NCI-H1048 (cell line): Measurements from ENCODE around the gene KCNMB1.

Source experiments
- DNase-seq: peaks from one replicate; lab custom pipeline; 2025; lab: John Stamatoyannopoulos, UW

The KCNMB1 gene

GRCh38 chr5:170339780-170340167 is 49.4 kb downstream of the KCNMB1 start:
- no peak for DNase-seq

DNA sequence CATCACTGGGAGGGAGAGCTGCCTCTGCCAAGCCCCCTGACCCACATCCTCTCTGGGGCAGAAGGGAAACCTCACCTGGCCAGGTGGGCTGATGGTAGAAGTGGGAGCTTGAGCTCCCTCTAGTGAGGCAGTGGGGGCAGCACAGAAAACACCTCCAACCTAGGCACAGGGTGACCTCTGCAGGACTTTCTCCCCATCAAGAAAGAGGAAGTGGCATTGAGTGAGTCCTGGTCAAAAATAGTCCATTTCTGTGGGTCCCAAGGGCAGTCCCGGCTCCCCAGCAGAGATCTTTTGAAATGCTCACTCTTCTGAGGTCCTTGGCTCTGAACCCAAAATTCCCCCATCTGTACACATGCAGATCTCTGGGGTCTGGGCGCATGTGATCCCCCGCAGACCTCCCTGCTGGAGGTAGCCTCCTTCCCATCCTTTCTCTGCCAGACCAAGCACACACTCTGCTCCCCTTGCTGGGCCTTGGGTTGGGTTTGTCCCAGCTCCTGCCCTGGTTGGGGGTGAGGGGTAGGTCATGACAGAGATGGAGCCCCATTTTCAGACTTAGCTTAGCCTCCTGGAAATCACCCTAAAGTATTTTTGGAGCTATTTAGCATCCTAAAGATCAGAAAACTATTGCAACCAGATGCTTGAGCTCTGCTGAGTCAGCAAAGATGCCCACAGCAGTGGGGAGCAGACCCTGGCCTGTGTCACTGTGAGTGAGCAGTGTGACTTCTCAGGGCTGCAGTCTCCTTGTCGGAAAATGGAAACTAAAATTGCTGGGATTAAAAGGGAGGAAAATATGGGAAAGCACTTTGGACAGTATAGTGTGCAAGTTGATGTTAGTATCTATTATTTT is 50.0 kb downstream of the KCNMB1 start:
- no peak for DNase-seq

- no peak for DNase-seq
Measured at GRCh38 chr5:170338291-170338690, 50.9 kb downstream of the KCNMB1 start.

GRCh38 chr5:170337045-170337733 is 52.0 kb downstream of the KCNMB1 start:
- DNase-seq, result no peak

DNA sequence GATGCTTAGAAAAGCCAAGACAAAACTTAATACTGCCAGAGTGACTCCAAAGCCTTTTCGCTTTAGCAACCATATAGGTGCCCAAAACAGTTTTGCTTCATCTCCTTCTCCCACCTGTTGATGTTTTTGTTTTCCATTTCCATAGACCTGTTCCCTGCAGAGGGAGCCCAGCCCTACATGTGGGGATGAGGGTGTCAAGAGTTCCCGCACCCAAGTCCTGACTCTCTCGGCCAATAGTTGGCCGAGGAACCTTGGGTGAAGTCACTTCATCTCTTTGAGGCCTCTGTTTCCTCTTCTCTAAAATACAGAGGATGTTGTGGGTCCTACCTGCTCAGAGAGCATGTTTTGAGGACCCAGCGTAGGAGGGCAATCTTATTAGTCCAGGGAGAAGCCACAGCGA is 53.1 kb downstream of the KCNMB1 start:
- DNase-seq, result no peak

GRCh38 chr5:170334626-170335025 is 54.5 kb downstream of the KCNMB1 start:
- DNase-seq, result no peak

GRCh38 chr5:170333161-170333910 is 55.8 kb downstream of the KCNMB1 start:
- DNase-seq, result no peak

GRCh38 chr5:170332058-170332457 is 57.1 kb downstream of the KCNMB1 start:
- no peak for DNase-seq

DNA sequence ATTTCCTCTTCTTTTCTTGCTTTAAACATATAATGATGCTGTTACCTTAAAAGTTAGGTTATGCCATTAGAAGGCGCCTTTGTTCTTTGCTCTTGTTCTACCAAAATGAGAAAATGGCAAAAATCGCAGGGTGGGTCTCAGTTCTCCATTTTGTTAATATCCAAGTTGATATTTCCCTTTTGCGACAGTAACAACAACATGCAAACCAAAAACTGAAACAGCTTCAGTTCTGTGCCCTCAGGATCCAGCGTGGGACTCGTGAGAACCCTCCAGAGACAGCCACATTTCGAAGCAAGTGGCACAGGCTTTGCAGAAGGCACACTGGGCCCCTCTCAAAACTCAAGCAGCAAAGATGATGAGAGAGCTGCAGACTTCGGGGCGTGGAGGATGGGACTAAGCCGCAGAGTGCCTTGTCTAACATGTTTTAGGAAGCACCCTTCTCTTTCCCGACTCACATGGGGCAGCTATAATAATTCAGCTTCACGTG is 58.6 kb downstream of the KCNMB1 start:
- no peak for DNase-seq

DNA sequence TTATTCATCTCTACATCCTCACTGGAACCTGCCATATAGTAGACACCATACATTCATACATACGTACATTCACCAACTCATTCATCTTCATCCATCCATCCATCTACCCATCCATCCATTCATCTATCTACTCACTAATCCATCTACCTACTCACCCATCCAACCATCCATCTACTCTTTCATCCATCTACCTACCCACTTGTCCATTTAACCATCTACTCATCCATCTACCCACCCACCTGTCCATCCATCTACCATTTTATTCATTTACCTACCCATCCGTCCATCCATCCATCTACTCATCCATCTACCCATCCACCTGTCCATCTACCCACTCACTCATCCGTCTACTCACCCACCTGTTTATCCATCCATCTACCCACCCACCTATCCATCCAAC is 59.6 kb downstream of the KCNMB1 start:
- DNase-seq, result no peak

DNA sequence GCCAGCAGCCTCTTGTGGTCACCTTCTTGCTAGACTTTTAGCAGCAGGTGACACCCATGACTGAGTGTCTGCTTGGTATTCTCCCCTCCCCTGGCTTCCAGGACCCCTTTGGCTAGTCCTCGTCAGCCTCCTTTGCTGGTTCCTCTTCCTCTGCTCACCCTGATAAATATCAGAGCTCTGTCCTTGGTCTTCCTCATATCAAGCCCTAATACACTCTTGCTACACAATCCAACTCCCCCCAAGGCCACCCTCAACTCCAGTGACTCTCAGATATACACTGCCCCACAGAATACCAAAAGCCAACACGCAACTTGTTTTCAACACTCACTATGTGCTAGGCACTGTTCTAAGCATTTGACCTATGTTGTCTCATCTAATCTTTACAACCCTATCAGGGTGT is 61.3 kb downstream of the KCNMB1 start:
- DNase-seq, result no peak

- no peak for DNase-seq
Measured at GRCh38 chr5:170327168-170327567, 62.0 kb downstream of the KCNMB1 start.
